C4-2B (cell line): ENCODE results near the gene CAPG.
"Not testable (repeated sequence)": the region's sequence is repeated elsewhere in the genome, so short reads cannot be mapped to it uniquely, and the experiment has no call there.

Experiments used
- H3K27ac ChIP-seq: fragments of 450-650 bp; 2 replicates; pipeline ENCODE4 v1.5.1; 2017
- CTCF ChIP-seq: fragments of 450-650 bp; conservative IDR thresholded peaks from 2 replicates; pipeline ENCODE4 v1.5.1; 2017; ENCODE audit warnings: mild to moderate bottlenecking
- ZFX ChIP-seq: fragments of 450-650 bp; IDR thresholded peaks from 2 replicates; pipeline ENCODE4 v1.6.1; 2017

CAPG gene

GRCh38 chr2:85393836-85394235 is 16.3 kb downstream of the CAPG start:
- TF ChIP-seq CTCF, result no peak
- TF ChIP-seq ZFX, result no peak
- peak overlapping the region; percentile 82; the same call in 1 of the 2 replicates for H3K27ac ChIP-seq

GRCh38 chr2:85390941-85391669 is 19.1 kb downstream of the CAPG start:
- no peak overlapping the region for H3K27ac ChIP-seq
- TF ChIP-seq CTCF (no peak; the same call in 1 of the 2 replicates), ZFX (no peak)

- no peak overlapping the region for H3K27ac ChIP-seq
- TF ChIP-seq CTCF, result no peak
- TF ChIP-seq ZFX, result no peak
Measured at GRCh38 chr2:85388878-85389538, 21.2 kb downstream of the CAPG start.

- H3K27ac ChIP-seq, result no peak overlapping the region
- TF ChIP-seq CTCF (no peak), ZFX (no peak)
Measured at GRCh38 chr2:85387754-85388153, 22.4 kb downstream of the CAPG start.

GRCh38 chr2:85385746-85386145 is 24.4 kb downstream of the CAPG start:
- TF ChIP-seq CTCF (no peak), ZFX (no peak)

GRCh38 chr2:85383850-85384249 is 26.3 kb downstream of the CAPG start:
- no peak overlapping the region for H3K27ac ChIP-seq
- TF ChIP-seq ZFX (no peak), CTCF (no peak)

More at GRCh38 chr2:85385746-85386145, 24.4 kb downstream of the CAPG start:
- no peak overlapping the region for H3K27ac ChIP-seq

- H3K27ac ChIP-seq, result not testable (repeated sequence)
Measured at GRCh38 chr2:85383151-85383550, 27.0 kb downstream of the CAPG start.
